Heart right ventricle (tissue), 16 donors: Measurements from ENCODE around the gene INTS1. TPM values are rescaled to one million over a fixed set of nuclear protein-coding genes. Genes with fewer than 3 reads are reported as not detected.

Experiments used
- ATAC-seq, 8 donors: fragments of 200-7000 bp; cut with Tn5 transposase; one replicate each; pipeline ENCODE4 v1.9.1; 2020; ENCODE audit warnings: mild to moderate bottlenecking in 8 of 8, moderate library complexity in 8 of 8, moderate number of reproducible peaks in 1 of 8
- DNase-seq, 2 donors: peaks; one replicate each; pipeline ENCODE4 v3.0.0-alpha.2; 2020
- H3K27ac ChIP-seq, 10 donors: fragments of 200-600 bp; sonication (generic) in 2 of 10; one replicate each; pipeline versions ENCODE4 v1.5.0 to v1.8.0; 2020 to 2022; ENCODE audit warnings: mild to moderate bottlenecking in 3 of 10
- H3K27me3 ChIP-seq, 7 donors: fragments of 200-600 bp; one replicate each; pipeline ENCODE4 v1.8.0; 2021 to 2022; ENCODE audit warnings: mild to moderate bottlenecking in 2 of 7
- H3K36me3 ChIP-seq, 9 donors: fragments of 200-600 bp; sonication (generic) in 1 of 9; one replicate each; pipeline versions ENCODE4 v1.5.0 to v1.8.0; 2020 to 2022; ENCODE audit warnings: mild to moderate bottlenecking in 2 of 9
- H3K4me1 ChIP-seq, 9 donors: fragments of 200-600 bp; sonication (generic) in 1 of 9; one replicate each; pipeline versions ENCODE4 v1.5.0 to v1.8.0; 2020 to 2022; ENCODE audit warnings: mild to moderate bottlenecking in 4 of 9
- H3K4me3 ChIP-seq, 10 donors: fragments of 200-600 bp; sonication (generic) in 2 of 10; one replicate each; pipeline versions ENCODE4 v1.5.0 to v1.8.0; 2020 to 2022; ENCODE audit warnings: mild to moderate bottlenecking in 7 of 10, moderate library complexity in 2 of 10
- H3K9me3 ChIP-seq, 11 donors: fragments of 200-600 bp in 10 of 11; sonication (generic) in 2 of 11; one replicate each; pipeline versions ENCODE4 v1.5.0 to v1.8.0; 2013 to 2022; ENCODE audit warnings: mild to moderate bottlenecking in 2 of 11, control low read depth in 1 of 11, moderate library complexity in 1 of 11
- WGBS, 2 donors: extraction: QIAGEN DNeasy Blood & Tissue Kit; methylation state at CpG; one replicate each; pipeline ENCODE4 v1.1.7; 2013; ENCODE audit warnings: inconsistent platforms in 1 of 2; 5-methylcytosine and 5-hydroxymethylcytosine counted together
- intact Hi-C, 10 donors: fragments of 100-400 bp; cut with DNase I; formaldehyde crosslinking; loops; one replicate each; pipeline versions ENCODE4 v1.11.1 to v1.14.2; 2022
- polyA plus RNA-seq, 2 donors: library from polyadenylated mRNA; stranded (reverse); fragments of 200-250 nt; gene quantifications; one replicate each; pipeline ENCODE4 v1.2.3, GENCODE V29; 2013
- total RNA-seq, 10 donors: library from RNA; stranded (reverse); fragmentation: NEBNext Ultra II Directional in 3 of 10; extraction: Animal tissue kit (Norgen Biotek cat#: 25700) in 3 of 10; gene quantifications; one replicate each; pipeline versions ENCODE4 v1.2.1 to v1.2.4, GENCODE V29; 2021 to 2023
- TF ChIP-seq, protein P1 (sequence below), 9 donors: fragments of 200-600 bp; sonication (generic) in 2 of 9; IDR thresholded peaks; one replicate each; pipeline versions ENCODE4 v1.5.0 to v1.8.0; 2021 to 2022; ENCODE audit warnings: antibody characterized with exemption in 9 of 9, mild to moderate bottlenecking in 5 of 9, moderate library complexity in 1 of 9
- donor health status: Arrhythmogenic right ventricular cardiomyopathy.
- donor health status: ischemic (EF 13 %, LVEDD 7.1; RV severe dilation, severe dysfunction).
- donor health status: healthy with polysubstance abuse.
- donor health status: DM: no; HTN: yes; CAD: no.
- donor health status: DM: no; HTN: no; CAD: no.
- donor health status: ischemic (EF 25% LVEDD 6.9; RV normal size, moderate dysfunction).
- donor health status: ischemic (EF 25% LVEDD 5.7; RV mildly dilated, moderate dysfunction).
- donor health status: healthy.
- donor health status: DM: yes; HTN: yes; CAD: no.
- donor health status: Ischemic cardiomyopathy.
- donor health status: ischemic (EF 35%, LVEDD 5.7; RV mildly dilated, moderate dysfunction).
- donor health status: nonischemic (EF 11% LVEDD 7.7; RV severe dilation, severe dysfunction).
- donor health status: DM: yes; HTN: yes; CAD: no.
- donor health status: PGD.
- donor health status: ischemic (EF 29% LVEDD 5.4; RV normal size, mild dysfunction).
- donor health status: nonischemic (EF 23%, LVEDD 6.1; RV moderate dilation, normal function).

INTS1 gene
- total and polyA plus RNA-seq, 12 donors = 41.5 to 59.4 (median 45.4) TPM

DNA sequence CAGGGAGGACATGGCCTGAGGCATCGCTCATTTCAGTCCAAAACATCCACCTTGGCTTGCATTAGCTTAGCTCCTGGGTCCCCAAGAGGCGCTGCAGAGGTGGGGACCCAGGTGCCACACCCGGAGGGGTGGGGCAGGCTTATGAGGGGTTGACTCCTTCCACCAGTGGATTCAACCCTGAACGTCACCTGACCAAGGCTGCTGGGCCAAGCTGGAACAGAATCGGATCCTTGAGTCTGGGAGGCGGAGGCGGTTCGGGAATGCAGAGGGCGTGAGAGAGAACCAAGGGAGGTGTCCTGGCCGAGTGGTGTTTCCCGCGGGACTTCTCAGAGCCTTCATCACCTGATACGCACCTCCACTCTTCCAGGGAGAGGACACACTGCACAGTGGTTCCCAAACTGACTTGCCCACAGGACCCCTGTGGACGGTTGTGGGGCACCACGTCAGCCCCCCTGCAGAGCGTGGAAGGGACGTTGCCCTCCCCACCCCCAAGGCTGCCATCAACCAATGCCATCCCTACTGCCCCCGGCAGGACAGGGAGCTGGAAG lies 40.4 kb downstream of the INTS1 start:
- Histone ChIP-seq H3K9me3 (no peaks in the 10 kb centered on the region), H3K27ac (no peak overlapping the region), H3K4me3 (no peak overlapping the region), H3K4me1 (peaks cover 24 to 52% (median 43%) of the 10 kb centered on the region in 9 donors), H3K27me3 (no peaks in the 10 kb centered on the region), H3K36me3 (no peaks in the 10 kb centered on the region)
- intact Hi-C loops = no loop called here
- WGBS, 2 donors = 52 to 53% methylated on average over 18 of the region's 18 CpGs
- ATAC-seq (no peak), DNase-seq (no peak)
- TF ChIP-seq, protein P1, sequence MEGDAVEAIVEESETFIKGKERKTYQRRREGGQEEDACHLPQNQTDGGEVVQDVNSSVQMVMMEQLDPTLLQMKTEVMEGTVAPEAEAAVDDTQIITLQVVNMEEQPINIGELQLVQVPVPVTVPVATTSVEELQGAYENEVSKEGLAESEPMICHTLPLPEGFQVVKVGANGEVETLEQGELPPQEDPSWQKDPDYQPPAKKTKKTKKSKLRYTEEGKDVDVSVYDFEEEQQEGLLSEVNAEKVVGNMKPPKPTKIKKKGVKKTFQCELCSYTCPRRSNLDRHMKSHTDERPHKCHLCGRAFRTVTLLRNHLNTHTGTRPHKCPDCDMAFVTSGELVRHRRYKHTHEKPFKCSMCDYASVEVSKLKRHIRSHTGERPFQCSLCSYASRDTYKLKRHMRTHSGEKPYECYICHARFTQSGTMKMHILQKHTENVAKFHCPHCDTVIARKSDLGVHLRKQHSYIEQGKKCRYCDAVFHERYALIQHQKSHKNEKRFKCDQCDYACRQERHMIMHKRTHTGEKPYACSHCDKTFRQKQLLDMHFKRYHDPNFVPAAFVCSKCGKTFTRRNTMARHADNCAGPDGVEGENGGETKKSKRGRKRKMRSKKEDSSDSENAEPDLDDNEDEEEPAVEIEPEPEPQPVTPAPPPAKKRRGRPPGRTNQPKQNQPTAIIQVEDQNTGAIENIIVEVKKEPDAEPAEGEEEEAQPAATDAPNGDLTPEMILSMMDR (IDR thresholded peaks at IDR 0.05) = no peak

DNA sequence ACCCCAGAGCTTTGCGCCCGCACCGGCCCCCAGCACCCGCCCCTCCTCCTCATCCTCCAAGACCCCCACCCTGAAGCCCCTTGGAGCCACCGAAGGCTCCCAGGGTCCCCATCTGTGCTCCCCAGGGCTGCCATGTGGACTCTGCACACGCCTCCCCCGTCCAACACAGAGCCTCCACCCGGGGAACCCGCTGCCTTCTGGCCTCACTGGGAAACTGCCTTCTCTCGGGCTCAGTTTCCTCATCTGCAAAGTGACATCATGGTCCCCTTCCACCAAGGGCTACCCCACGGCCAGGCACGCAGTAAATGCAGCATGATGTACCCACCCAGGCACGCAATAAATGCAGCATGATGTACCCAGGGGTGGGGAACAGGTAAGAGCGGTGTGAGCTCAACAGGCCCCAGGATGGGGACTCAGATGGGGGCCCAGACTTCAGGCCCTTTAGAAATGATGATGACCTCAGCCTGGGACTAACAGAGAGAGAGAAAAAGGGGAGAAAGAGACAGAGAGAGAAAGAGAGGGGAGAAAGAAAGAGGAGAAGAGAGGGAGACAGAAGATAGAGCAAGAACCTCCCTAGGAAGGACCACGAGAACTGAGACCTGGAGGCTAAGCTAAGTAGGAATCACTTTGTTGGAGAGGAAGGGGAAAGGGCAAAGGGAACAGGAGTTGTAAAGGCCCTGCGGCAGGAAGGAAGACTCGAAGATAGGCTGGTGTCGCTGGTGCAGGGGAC lies 42.4 kb downstream of the INTS1 start:
- DNase-seq = no peak
- Histone ChIP-seq H3K27me3 (no peaks in the 10 kb centered on the region), H3K4me3 (no peak overlapping the region), H3K4me1 (peaks cover 33 to 66% (median 59%) of the 10 kb centered on the region in 9 donors), H3K36me3 (no peaks in the 10 kb centered on the region), H3K9me3 (no peaks in the 10 kb centered on the region), H3K27ac (peak overlapping the region in 9 of 10 donors; percentile 61 to 91 (median 75))
- intact Hi-C loops = no loop called here
- WGBS, 2 donors = 67 to 68% methylated on average over 18 of the region's 18 CpGs
- TF ChIP-seq, protein P1 (IDR thresholded peaks at IDR 0.05) = no peak
- ATAC-seq = no peak

DNA sequence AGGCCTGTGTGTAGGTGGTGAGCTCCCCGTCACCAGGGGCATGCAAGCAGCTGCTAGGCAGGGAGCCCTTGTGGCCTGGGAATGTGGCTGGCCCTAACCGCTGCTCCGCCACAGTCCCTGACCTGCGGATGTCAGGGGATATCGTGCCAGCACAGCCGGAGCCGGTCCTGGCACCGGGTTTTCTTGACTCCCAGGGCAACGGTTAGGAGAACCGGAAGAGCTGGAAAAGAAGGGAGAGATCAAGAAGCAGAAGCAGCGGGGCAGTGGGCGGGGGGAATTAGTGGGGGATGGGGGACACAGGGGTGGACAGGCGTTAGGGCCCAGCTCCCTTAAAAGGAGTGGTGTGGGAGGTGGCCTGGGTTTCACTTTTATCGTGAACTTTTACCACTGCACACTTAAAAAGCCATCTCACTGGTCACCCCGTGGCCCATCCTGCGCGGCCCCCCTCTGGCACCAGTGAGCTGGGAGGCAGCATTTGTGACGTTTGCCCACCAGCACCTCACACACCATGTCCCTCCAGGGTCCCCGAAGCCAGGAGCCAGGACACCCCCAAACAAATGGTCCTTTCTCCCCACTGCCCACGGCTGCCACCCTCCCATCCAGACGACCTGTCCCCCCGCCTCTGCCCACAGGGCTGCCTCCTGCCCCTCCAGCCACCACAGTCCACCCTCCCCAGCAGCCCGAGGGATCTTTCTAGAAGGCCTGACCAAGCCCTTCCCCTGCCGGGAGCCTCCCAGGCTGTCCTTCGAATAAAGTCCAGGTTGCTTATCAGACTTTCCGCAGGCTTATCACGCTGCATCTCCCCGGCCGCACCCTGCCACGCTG lies 43.2 kb downstream of the INTS1 start:
- Histone ChIP-seq H3K27me3 (no peaks in the 10 kb centered on the region), H3K4me1 (peaks cover 28 to 65% (median 55%) of the 10 kb centered on the region in 9 donors), H3K27ac (peak overlapping the region; percentile 53 to 91 (median 72)), H3K36me3 (no peaks in the 10 kb centered on the region), H3K4me3 (peak overlapping the region in 9 of 10 donors; percentile 27 to 95 (median 68)), H3K9me3 (no peaks in the 10 kb centered on the region)
- DNase-seq (peak; percentile 63 to 64), ATAC-seq (peak; percentile 0 to 15 (median 8))
- TF ChIP-seq, protein P1 (IDR thresholded peaks at IDR 0.05) = no peak
- intact Hi-C loops = no loop called here
- whole genome bisulfite sequencing, 2 donors = 23 to 34% methylated on average over 30 of the region's 30 CpGs
